SH-SY5Y (cell line): ENCODE results near the gene PCDHGB5.

Experiments used
- GATA2 ChIP-seq: IDR thresholded peaks from 2 replicates; pipeline ENCODE4 v1.6.1; 2011; ENCODE audit warnings: mild to moderate bottlenecking, low read depth, low read length
- GATA3 ChIP-seq: IDR thresholded peaks from 2 replicates; pipeline ENCODE4 v1.6.1; 2011; ENCODE audit warnings: low read depth, mild to moderate bottlenecking, low read length, moderate library complexity

DNA sequence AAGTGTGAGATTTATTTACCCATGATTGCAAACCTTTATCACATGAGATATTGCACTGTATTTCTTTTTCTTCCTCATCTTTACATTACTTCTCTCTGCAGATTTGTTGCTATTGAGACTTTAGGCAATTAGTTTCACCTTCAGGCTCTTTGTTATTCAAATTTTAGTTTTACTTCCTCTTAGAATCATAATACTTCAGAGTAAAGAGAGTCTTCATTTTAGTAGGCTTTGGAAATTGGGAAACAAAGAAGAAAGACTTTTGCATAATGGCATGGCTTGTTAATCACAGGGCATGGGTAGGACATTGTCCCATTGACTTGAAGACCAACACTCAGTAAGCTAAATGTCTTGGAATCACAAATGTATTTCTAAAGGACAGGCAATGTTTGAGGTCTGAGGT lies 35.0 kb upstream of the PCDHGB5 start:
- no peak for TF ChIP-seq GATA2
- no peak for TF ChIP-seq GATA3
